HK-2 (cell line): ENCODE measurements around the gene AKAP11.
"Not testable (repeated sequence)": the region's sequence is repeated elsewhere in the genome, so short reads cannot be mapped to it uniquely, and the experiment has no call there.

ENCODE experiments used
- DNase-seq: peaks from one replicate; pipeline ENCODE4 v3.0.0-alpha.2; 2018; ENCODE audit not compliant: unreplicated experiment

AKAP11 gene, protein sequence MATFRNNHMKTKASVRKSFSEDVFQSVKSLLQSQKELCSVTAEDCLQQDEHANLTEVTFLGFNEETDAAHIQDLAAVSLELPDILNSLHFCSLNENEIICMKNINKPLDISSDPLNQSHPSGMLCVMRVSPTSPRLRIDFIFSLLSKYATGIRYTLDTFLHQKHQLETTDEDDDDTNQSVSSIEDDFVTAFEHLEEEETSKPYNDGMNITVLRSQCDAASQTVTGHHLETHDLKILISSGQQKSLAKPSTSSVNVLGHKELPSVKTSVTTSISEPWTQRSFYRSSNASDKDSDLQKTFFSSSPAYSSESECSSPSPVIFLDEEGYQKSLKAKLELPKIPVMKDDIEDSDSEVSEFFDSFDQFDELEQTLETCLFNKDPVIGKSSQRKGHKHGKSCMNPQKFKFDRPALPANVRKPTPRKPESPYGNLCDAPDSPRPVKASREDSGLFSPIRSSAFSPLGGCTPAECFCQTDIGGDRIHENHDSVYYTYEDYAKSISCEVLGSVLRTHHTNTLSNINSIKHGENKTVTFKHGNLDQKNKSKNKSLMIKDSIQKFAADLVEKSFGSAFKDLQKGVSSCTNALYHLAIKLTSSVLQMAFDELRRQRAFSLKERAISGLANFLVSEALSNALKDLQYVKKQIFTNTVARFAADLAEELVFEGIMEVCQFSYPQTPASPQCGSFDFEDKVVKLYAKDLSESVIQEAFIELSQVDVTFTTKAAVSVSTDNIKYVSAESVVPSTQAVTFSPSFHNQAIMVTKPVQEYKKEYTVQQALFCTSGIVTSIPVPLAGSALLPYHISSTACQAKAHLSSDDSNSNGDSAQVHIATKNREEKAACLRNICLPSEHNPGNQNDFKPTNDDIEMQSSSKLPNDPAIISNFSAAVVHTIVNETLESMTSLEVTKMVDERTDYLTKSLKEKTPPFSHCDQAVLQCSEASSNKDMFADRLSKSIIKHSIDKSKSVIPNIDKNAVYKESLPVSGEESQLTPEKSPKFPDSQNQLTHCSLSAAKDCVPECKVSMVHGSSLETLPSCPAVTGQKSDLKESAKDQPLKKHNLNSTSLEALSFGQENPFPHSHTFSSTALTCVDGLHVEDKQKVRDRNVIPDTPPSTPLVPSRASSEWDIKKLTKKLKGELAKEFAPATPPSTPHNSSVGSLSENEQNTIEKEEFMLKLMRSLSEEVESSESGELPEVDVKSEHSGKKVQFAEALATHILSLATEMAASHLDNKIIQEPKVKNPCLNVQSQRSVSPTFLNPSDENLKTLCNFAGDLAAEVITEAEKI (N-terminal part only)

GRCh38 chr13:42272115-42272803 lies at the start of gene AKAP11:
Gene AKAP11, plus strand, starts transcription at chr13:42272152. Its CDS starts 14,197 bp downstream, at chr13:42286349.
- DNase-seq: peak; percentile 46

- DNase-seq: no peak
These were observed 48.3 kb upstream of the AKAP11 start for GRCh38 chr13:42223681-42224080.

DNA sequence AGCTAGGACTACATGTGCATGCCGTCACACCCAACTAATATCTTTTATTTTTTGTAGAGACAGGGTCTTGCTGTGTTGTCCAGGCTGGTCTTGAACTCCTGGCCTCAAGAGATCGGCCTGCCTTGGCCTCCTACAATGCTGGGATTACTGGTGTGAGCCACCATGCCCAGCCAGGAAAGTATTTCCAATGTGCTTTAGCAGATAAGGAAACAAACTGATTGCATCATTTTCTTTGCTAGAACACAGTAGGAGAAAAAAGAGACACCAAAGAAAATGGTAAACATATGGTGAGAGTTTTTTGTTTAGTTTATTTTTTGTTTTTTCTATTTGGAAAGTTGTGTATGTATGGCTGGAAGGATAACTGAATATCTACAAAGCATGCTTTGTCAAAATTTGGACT lies 46.9 kb upstream of the AKAP11 start:
- no peak for DNase-seq

- DNase-seq: not testable (repeated sequence)
These were observed 45.2 kb upstream of the AKAP11 start for GRCh38 chr13:42226759-42227158.

- DNase-seq: no peak
These were observed 43.4 kb upstream of the AKAP11 start for GRCh38 chr13:42228527-42228926.

DNA sequence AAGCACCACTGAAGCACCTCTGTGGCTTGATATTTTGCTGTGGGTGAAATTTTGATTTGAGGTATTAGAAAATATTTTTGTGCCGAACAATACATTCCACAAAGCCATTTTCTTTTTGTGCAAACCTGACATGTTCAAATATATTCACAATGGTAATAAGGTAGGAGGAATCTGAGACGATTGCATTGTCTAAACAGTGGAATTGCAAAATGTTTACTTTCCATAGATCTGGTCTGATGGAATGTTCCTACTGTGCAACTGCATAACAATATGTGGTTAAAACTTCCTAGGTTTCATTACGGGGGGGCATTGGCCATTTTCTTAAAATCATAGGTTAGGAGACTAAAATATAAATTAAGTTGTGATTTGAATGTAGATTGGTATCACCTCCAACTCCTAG lies 42.7 kb upstream of the AKAP11 start:
- no peak for DNase-seq

DNA sequence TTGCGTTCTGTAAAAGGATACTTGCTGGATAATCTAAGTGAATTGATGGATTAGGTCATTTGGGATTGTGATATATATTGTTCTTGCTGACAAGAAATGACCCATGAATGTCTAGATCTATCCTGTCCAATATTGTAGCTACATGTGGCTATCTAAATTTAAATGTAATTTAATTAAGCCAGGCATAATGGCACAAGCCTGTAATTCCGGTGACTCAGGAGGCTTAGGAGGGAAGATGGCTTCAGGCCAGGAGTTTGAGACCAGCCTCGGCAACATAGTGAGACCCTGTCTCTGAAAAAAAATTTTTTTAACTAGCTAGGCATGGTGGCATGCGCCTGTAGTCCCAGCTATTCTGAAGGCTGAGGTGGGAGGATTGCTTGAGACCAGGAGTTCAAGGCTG lies 39.3 kb upstream of the AKAP11 start:
- DNase-seq: no peak

DNA sequence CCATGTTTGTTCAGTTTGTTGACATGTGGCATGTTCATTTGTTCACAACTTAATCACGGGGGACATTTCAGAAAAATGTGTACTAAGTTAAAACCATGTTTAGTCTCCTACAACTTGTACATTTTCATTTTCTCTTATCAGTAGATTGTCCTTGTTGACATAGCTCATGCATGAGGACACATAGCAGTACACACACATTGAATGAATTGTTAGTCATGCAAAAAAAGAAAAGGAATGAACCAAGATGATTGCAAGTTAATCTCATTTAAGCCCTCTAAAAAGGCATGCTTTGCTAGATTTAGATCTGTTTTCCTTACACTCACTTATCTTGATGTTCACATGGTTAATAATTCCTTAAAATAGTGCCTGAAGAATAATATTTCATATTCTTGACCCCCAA lies 38.2 kb upstream of the AKAP11 start:
- DNase-seq: no peak

DNA sequence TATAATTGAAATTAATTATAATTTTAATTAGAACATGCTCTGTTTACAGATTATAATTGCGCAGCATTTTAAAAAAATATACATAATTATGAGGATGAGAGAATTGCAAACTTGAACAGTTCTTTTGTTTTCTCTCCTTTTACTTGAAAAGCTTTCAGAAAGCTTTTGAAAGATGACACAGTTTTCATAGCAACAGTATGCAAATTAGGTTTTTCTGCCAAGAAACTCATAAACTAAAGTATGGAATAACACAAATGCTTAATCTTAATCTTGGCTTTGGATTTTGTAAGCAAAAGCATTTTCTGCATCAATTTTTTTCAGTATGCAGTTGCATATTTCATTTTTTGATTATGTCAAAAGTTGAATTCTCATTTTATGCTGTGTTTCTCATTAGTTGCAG lies 32.8 kb upstream of the AKAP11 start:
- DNase-seq: no peak

- DNase-seq: no peak
These were observed 32.3 kb upstream of the AKAP11 start for GRCh38 chr13:42239644-42240043.

DNA sequence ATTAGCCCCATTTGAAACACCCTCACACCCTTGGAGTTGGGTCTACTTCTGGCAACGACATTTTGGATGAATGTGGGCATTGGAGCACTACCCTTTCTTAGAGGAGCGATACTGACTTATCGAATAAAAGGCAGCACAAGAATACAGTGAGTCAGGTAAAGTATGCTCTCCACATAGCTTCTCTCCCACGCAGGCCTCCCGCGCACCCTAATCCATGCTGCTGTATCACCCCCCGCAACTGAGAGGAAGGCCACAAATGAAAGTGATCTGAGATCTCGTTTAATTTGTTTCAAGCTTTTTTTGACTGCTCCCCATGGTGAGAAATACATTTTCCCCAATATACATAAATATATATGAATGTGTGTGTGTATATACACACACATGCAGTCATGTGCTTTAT lies 25.4 kb upstream of the AKAP11 start:
- no peak for DNase-seq

GRCh38 chr13:42247883-42248282 lies 24.1 kb upstream of the AKAP11 start:
- DNase-seq: no peak

DNA sequence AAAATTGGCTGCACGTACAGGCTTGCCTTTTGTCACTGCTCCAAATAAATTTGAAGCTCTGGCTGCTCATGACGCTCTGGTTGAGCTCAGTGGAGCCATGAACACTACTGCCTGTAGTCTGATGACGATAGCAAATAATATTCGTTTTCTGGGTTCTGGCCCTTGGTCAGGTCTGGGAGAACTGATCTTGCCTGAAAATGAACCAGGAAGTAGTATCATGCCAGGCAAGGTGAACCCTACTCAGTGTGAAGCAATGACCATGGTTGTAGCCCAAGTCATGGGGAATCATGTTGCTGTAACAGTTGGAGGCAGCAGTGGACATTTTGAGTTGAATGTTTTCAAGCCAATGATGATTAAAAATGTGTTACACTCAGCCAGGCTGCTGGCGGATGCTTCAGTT lies 16.1 kb upstream of the AKAP11 start:
- no peak for DNase-seq

DNA sequence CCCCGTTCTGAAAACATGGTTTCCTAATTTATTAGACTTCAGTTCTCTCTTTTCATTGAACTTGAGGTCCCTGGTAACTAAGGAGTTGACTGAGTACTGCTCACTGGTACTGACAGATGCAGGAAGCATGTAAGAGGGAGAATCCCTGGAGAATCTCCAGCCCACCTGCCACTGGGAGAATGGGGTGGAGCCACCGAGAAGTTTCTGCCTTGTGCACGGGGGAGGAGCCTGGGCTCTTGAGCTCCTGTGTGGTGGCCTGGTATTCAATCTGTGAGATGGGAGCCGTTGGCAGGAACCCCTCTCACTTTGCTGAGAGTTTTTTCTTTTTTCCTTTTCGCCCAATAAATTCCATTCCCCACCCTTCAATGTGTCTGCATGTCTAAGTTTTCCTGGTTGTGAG lies 13.2 kb upstream of the AKAP11 start:
- DNase-seq: no peak

GRCh38 chr13:42259515-42259914 lies 12.4 kb upstream of the AKAP11 start:
- no peak for DNase-seq

GRCh38 chr13:42260903-42261654 lies 10.9 kb upstream of the AKAP11 start:
- no peak for DNase-seq

DNA sequence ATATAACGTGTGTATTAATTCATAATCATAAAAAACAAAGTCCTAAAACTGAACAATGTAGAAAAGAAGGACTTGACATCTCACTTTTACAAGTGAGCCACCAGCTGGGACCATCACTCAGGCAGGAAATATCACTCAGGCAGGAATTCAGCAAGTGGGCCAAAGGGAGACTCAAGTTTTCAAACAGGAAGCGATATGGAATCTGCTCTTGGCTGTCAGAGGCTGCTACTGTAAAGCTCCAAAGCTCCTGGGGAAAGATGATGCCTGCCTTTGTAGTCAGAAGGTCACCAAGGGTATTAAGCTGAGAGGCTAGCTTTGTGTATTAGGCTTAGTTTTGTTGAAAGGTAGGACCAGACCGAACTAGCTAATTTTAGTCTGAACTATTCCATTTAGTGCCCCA lies 5.5 kb upstream of the AKAP11 start:
- DNase-seq: no peak

DNA sequence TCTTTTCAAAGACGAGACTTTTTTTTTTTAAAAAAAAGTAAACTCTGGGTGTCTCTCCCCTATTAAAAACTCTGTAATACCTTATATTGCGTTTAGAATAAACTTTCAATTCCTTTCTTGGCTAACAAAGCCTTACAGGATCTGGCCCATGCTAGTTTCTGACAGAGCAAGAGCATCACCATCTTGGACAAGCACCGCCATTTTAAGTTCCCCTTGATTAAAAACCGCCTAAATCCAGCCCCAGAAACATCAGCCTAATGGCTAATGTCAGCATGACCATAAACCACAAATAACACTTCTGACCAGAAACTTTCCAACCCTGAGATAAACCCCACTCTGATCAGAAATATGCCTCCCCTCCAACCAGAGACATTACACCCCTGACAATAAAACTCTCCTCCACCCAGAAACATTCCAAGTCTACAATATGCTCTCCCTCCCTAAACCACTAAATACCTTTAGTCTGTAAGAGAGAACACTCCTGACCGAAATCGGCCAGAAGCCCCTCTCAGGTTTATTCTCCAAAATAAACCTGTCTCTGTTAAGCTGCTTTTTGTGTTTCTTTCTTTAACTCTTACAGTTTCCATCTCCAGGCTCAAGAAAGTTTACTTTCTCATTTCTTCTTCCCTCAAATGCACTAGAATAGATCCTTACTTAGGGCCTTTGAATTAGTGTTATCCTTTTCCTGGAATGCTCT lies 1.6 kb upstream of the AKAP11 start:
- DNase-seq: no peak

DNA sequence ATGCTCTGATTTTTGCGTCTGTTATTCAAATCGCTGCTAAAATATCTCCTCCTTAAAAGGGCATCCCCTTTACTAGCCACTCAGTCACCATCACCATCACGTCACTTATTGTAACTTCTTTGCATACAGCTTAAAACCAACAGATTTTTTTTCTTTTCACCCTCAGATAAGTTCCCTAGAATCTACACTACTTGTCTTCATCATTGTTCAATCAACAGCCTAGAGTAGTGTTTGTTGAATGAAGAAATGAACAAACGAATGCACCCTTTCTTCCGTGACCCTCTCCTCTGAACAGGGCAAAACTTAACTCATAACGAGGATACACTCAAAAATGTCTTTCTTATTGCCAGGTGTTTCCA lies 1.1 kb upstream of the AKAP11 start:
- DNase-seq: no peak
